ENCODE results near the gene NQO2.
A peak's percentile ranks its signal among the peaks of the same experiment; 100 is the strongest.
"Not testable (repeated sequence)": the region's sequence is repeated elsewhere in the genome, so short reads cannot be mapped to it uniquely, and the experiment has no call there.

The NQO2 gene

GRCh38 chr6:2970753-2971419 is 28.8 kb upstream of the NQO2 start:
- DNase-seq: peak; percentile 24 to 41 (median 35)

GRCh38 chr6:2971420-2972218 is 28.1 kb upstream of the NQO2 start, which contains the start of gene SERPINB6:
SERPINB6 (minus strand) TSS chr6:2971567; CDS start chr6:2959332, 12,235 bp downstream.
- peak in 2 of 3 experiments; percentile 68 to 75 for DNase-seq

GRCh38 chr6:2972219-2972487 is 27.5 kb upstream of the NQO2 start:
- not testable (repeated sequence) for DNase-seq

GRCh38 chr6:2972685-2973084 is 27.0 kb upstream of the NQO2 start:
- DNase-seq: not testable (repeated sequence)

- DNase-seq: not testable (repeated sequence)
These were observed 26.5 kb upstream of the NQO2 start for GRCh38 chr6:2973180-2973579.

- no peak for DNase-seq
These were observed 26.0 kb upstream of the NQO2 start for GRCh38 chr6:2973676-2974075.

GRCh38 chr6:2976060-2976459 is 23.6 kb upstream of the NQO2 start:
- no peak for DNase-seq

GRCh38 chr6:2976571-2977085 is 23.1 kb upstream of the NQO2 start:
- DNase-seq: no peak

GRCh38 chr6:2977290-2977689 is 22.4 kb upstream of the NQO2 start:
- no peak for DNase-seq

- DNase-seq: peak in 1 of 3 experiments; percentile 6
These were observed 21.7 kb upstream of the NQO2 start for GRCh38 chr6:2977799-2978590.

- DNase-seq: no peak
These were observed 20.8 kb upstream of the NQO2 start for GRCh38 chr6:2978923-2979322.

- DNase-seq: no peak
These were observed 19.8 kb upstream of the NQO2 start for GRCh38 chr6:2979819-2980464.

- DNase-seq: no peak
These were observed 19.2 kb upstream of the NQO2 start for GRCh38 chr6:2980465-2980855.

- DNase-seq: no peak
These were observed 17.1 kb upstream of the NQO2 start for GRCh38 chr6:2982426-2983117.

- DNase-seq: no peak
These were observed 14.8 kb upstream of the NQO2 start for GRCh38 chr6:2984738-2985406.

GRCh38 chr6:2986722-2987221 is 12.9 kb upstream of the NQO2 start:
- peak in 1 of 3 experiments; percentile 53 for DNase-seq

GRCh38 chr6:2988094-2988425 is 11.6 kb upstream of the NQO2 start:
- DNase-seq: no peak

GRCh38 chr6:2988426-2989331 is 11.0 kb upstream of the NQO2 start:
- DNase-seq: peak; percentile 84 to 92 (median 89)

- peak; percentile 93 to 99 (median 97) for DNase-seq
These were observed 10.1 kb upstream of the NQO2 start for GRCh38 chr6:2989332-2990247.
